ENCODE measurements around the gene LY6G5C. TPM values are rescaled to one million over a fixed set of nuclear protein-coding genes. Genes with fewer than 3 reads are reported as not detected.
A peak's percentile ranks its signal among the peaks of the same experiment; 100 is the strongest.

The LY6G5C gene
- total and polyA plus RNA-seq, 2 donors (not counting 1 experiment from before 2014, with no cell fraction given), result 0.76 to 3.4 TPM

GRCh38 chr6:31658983-31659648 is 21.8 kb downstream of the LY6G5C start:
- Mint-ChIP-seq H3K9me3 (ENCODE audit: insufficient read depth) (no peaks in the 10 kb centered on the region), H3K27ac (peak overlapping the region; percentile 89), H3K4me3 (peak overlapping the region; percentile 94), H3K4me1 (peaks cover 62% of the 10 kb centered on the region), H3K27me3 (no peaks in the 10 kb centered on the region)
- 94% methylated on average over 13 of the region's 13 CpGs for WGBS (ENCODE audit: insufficient coverage)
- ChIA-PET POLR2A (interaction anchor here (0.6 to 1.0 kb wide), 2 partner anchors 82 to 1044 kb away, joined by 3 to 7 read pairs; no protein-coding TSS in a partner anchor), CTCF (no interaction called here)
- peak overlapping the region; percentile 88 for H3K4me2 ChIP-seq (replicated peaks; ENCODE audit: low read depth, low read length, poor library complexity, severe bottlenecking)
- no peak for DNase-seq
- TF ChIP-seq EZH2 (IDR thresholded peaks at IDR 0.05; ENCODE audit: borderline replicate concordance, insufficient read depth, low read depth, low read length, poor library complexity, severe bottlenecking), result no peak
- no peak for TF ChIP-seq CTCF (IDR thresholded peaks at IDR 0.05)
- H2AFZ ChIP-seq (ENCODE audit: insufficient read depth, low read depth, low read length, poor library complexity, severe bottlenecking), result no peak overlapping the region
- H3K36me3 ChIP-seq (replicated peaks in 1 of 2; ENCODE audit: control extremely low read depth in 1 of 2, control insufficient read depth in 1 of 2, extremely low read depth in 1 of 2, insufficient read depth in 2 of 2, low read length in 1 of 2), result peaks cover 0 to 45% of the 10 kb centered on the region in 2 experiments
- intact Hi-C loops (cut with micrococcal nuclease), result loop anchor here (10.0 kb wide), 1 partner anchor 1444 kb away; the partner anchor contains the start of gene TRIM26
- peaks cover 38 to 55% of the 10 kb centered on the region in 2 donors for H3K4me1 ChIP-seq (ENCODE audit: control insufficient read depth in 2 of 2, insufficient read depth in 2 of 2, low read length in 2 of 2)
- no peaks in the 10 kb centered on the region for H3K27me3 ChIP-seq (replicated peaks in 1 of 4; ENCODE audit: control extremely low read depth in 1 of 4, control insufficient read depth in 3 of 4, insufficient read depth in 4 of 4, low read length in 3 of 4)
- H4K20me1 ChIP-seq (ENCODE audit: control insufficient read depth, insufficient read depth, low read length, poor library complexity, severe bottlenecking), result peaks cover 24% of the 10 kb centered on the region
- H3K4me3 ChIP-seq (ENCODE audit: control extremely low read depth in 1 of 5, extremely low read depth in 1 of 5, insufficient read depth in 1 of 5, low read depth in 2 of 5, low read length in 4 of 5), result peak overlapping the region in 4 of 5 experiments; percentile 63 to 98 (median 90)
- no peak for ATAC-seq (ENCODE audit: low read depth)
- no peaks in the 10 kb centered on the region for H3K9me3 ChIP-seq (ENCODE audit: control extremely low read depth in 1 of 3, control insufficient read depth in 2 of 3, insufficient read depth in 1 of 3, low read length in 2 of 3)
- H3K9ac ChIP-seq (ENCODE audit: low read length), result peak overlapping the region; percentile 87
- peak overlapping the region; percentile 50 to 77 for H3K27ac ChIP-seq (ENCODE audit: low read length in 2 of 2)
- H3K79me2 ChIP-seq (ENCODE audit: control insufficient read depth, insufficient read depth, low read length), result peaks cover 95% of the 10 kb centered on the region

- peaks cover 56% of the 10 kb centered on the region for H3K4me1 Mint-ChIP-seq
- Histone ChIP-seq H3K27ac (ENCODE audit: low read length in 2 of 2) (peak overlapping the region in 1 of 2 donors; percentile 40), H3K9me3 (ENCODE audit: control extremely low read depth in 1 of 3, control insufficient read depth in 2 of 3, insufficient read depth in 1 of 3, low read length in 2 of 3) (no peaks in the 10 kb centered on the region), H3K4me3 (ENCODE audit: control extremely low read depth in 1 of 5, extremely low read depth in 1 of 5, insufficient read depth in 1 of 5, low read depth in 2 of 5, low read length in 4 of 5) (no peak overlapping the region), H4K20me1 (ENCODE audit: control insufficient read depth, insufficient read depth, low read length, poor library complexity, severe bottlenecking) (peaks cover 24% of the 10 kb centered on the region), H3K9ac (ENCODE audit: low read length) (no peak overlapping the region), H3K4me1 (ENCODE audit: control insufficient read depth in 2 of 2, insufficient read depth in 2 of 2, low read length in 2 of 2) (peaks cover 34 to 52% of the 10 kb centered on the region in 2 donors), H2AFZ (ENCODE audit: insufficient read depth, low read depth, low read length, poor library complexity, severe bottlenecking) (no peak overlapping the region), H3K36me3 (replicated peaks in 1 of 2; ENCODE audit: control extremely low read depth in 1 of 2, control insufficient read depth in 1 of 2, extremely low read depth in 1 of 2, insufficient read depth in 2 of 2, low read length in 1 of 2) (peaks cover 0 to 38% of the 10 kb centered on the region in 2 experiments), H3K79me2 (ENCODE audit: control insufficient read depth, insufficient read depth, low read length) (peaks cover 95% of the 10 kb centered on the region), H3K27me3 (replicated peaks in 1 of 4; ENCODE audit: control extremely low read depth in 1 of 4, control insufficient read depth in 3 of 4, insufficient read depth in 4 of 4, low read length in 3 of 4) (no peaks in the 10 kb centered on the region), H3K4me2 (replicated peaks; ENCODE audit: low read depth, low read length, poor library complexity, severe bottlenecking) (peak overlapping the region; percentile 88)
- H3K4me3 Mint-ChIP-seq, result peak overlapping the region; percentile 94
- intact Hi-C loops (cut with micrococcal nuclease), result loop anchor here (10.0 kb wide), 1 partner anchor 1443 kb away; the partner anchor contains the start of gene TRIM26
- ATAC-seq (ENCODE audit: low read depth), result no peak
- H3K9me3 Mint-ChIP-seq (ENCODE audit: insufficient read depth), result no peaks in the 10 kb centered on the region
- no peaks in the 10 kb centered on the region for H3K27me3 Mint-ChIP-seq
- ChIA-PET POLR2A (interaction anchor here (0.6 kb wide), 1 partner anchor 177 kb away, joined by 3 read pairs; no protein-coding TSS in a partner anchor), CTCF (interaction anchor here (1.1 kb wide), 1 partner anchor 60 kb away, joined by 4 read pairs; no protein-coding TSS in a partner anchor)
- no peak for DNase-seq
- TF ChIP-seq CTCF (IDR thresholded peaks at IDR 0.05), result no peak
- TF ChIP-seq EZH2 (IDR thresholded peaks at IDR 0.05; ENCODE audit: borderline replicate concordance, insufficient read depth, low read depth, low read length, poor library complexity, severe bottlenecking), result no peak
- peak overlapping the region; percentile 65 for H3K27ac Mint-ChIP-seq
- 100% methylated on average over 1 of the region's 4 CpGs for WGBS (ENCODE audit: insufficient coverage)
Observed at GRCh38 chr6:31658158-31658688, 22.6 kb downstream of the LY6G5C start.

Data from B cell (primary cell).